NCI-H2227 (cell line): ENCODE results near the gene ZNF598.
A peak's percentile ranks its signal among the peaks of the same experiment; 100 is the strongest.
"Not testable (repeated sequence)": the region's sequence is repeated elsewhere in the genome, so short reads cannot be mapped to it uniquely, and the experiment has no call there.

Experiments used
- DNase-seq: peaks from one replicate; lab custom pipeline; 2025; ENCODE audit not compliant: unreplicated experiment; lab: John Stamatoyannopoulos, UW

Gene ZNF598

DNA sequence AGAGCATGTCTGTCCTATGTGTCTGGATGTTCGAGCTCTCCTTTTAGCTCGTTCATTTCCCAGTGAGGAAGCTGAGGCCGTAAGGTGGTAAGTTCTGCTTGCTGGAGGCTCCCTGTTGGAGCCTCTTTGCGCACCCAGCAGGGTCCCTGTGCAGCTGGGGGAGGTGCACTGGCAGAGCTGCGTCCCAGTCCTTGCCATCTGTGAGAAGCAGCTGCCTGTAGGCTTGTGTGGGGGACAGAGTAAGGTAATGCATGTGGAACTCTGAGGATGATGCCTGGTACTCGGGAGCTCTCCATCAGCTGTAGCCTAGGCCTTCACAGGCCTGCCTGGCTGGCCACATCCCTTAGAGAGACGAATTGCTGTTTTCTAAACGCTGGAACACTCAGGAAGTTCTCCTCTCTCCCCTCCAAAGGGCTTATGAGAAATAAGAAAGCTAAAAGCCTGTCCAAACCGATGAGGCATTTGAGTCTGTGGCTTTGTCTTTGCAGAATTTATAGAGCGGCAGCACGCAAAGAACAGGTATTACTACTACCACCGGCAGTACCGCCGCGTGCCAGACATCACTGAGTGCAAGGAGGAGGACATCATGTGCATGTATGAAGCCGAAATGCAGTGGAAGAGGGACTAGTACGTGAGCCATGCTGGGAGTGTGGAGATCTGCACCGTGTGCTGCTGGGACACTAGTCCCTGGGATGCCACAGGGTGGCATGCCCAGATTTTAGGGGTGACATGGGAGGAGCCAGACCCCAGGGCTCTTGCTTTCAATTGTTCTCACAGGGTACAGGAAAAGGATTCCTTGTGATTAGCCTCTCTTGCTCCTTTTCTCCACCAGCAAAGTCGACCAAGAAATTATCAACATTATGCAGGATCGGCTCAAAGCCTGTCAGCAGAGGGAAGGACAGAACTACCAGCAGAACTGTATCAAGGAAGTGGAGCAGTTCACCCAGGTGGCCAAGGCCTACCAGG is 48.7 kb downstream of the ZNF598 start:
- peak; percentile 52 for DNase-seq

DNA sequence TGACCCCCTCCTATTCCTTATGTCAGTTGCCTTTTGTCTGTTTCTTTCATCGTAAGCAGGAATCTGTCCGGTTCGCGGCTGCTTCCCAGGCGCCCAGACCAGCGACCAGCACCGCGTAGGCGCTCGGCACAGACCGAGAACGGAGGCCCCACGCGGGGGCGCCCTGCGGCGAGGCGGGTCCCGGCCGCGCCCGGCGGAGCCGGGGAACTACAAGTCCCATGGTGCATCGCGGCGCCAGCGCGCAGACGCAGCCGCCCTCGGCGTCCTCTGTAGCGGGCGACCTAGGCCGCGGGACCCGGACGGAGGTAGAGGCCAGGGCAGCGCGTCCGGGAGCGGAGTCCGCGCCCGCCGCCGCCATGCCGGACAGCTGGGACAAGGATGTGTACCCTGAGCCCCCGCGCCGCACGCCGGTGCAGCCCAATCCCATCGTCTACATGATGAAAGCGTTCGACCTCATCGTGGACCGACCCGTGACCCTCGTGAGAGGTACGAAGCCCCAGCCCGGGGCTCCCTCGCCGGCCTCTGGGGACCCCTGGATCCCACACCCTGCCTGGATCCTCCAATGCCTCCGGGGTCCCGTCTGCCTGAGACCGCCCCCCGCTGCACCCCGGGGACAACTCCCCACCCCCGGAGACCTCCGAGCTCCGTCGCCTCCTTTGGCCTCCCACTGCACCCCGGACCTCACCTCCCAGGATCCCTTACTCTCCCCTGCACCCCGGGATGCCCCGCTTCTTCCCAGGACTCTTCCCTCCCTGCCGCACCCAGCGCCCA is 50.2 kb downstream of the ZNF598 start, which contains the start of gene NDUFB10:
TSS of gene NDUFB10 (plus strand) at position 270 of the 771 bp plus-strand sequence. CDS start at position 357, 87 bp downstream.
- DNase-seq: peak; percentile 92

GRCh38 chr16:1958715-1959268 is 50.8 kb downstream of the ZNF598 start:
- no peak for DNase-seq

- DNase-seq: not testable (repeated sequence)
Measured at GRCh38 chr16:1958143-1958491, 51.5 kb downstream of the ZNF598 start.

DNA sequence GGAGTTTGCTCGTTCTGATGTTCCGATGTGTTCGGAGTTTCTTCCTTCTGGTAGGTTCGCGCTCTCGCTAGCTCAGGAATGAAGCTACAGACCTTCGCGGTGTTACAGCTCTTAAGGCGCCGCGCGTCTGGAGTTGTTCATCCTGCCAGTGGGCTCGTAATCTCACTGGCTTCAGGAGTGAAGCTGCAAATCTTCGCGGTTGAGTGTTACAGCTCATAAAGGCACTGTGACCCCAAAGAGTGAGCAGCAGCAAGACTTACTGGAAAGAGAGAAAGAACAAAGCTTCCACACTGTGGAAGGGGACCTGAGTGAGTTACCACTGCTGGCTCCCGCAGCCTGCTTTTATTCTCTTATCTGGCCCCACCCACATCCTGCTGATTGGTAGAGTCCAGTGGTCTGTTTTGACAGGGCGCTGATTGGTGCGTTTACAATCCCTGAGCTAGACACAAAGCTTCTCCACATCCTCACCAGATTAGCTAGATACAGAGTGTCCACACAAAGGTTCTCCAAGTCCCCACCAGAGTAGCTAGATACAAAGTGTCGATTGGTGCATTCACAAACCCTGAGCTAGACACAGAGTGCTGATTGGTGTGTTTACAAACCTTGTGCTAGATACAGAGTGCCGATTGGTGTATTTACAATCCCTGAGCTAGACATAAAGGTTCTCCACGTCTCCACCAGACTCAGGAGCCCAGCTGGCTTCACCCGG is 52.0 kb downstream of the ZNF598 start:
- not testable (repeated sequence) for DNase-seq

DNA sequence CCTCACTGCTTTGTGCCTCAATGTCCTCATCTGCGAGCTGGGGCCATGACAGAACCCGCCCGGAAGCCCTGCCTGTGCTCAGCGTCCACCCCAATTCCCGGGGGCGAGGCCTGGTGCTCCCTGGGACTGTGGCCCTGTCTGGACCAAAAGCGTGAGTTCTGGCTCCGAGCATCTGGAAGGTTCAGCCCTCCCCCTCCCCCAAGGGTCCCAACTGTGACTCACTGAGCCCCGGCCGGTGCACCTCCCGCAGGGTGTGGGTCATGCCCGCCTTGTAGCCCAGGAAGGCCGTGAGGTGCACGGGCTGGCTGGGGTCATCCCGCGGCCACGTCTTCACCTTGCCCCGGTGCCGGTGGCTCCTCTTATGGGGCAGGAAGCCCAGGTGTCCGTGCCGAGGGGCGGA is 55.9 kb downstream of the ZNF598 start:
- DNase-seq: no peak

- DNase-seq: no peak
Measured at GRCh38 chr16:1950559-1950958, 59.1 kb downstream of the ZNF598 start.

GRCh38 chr16:1950047-1950446 is 59.6 kb downstream of the ZNF598 start:
- DNase-seq: no peak

DNA sequence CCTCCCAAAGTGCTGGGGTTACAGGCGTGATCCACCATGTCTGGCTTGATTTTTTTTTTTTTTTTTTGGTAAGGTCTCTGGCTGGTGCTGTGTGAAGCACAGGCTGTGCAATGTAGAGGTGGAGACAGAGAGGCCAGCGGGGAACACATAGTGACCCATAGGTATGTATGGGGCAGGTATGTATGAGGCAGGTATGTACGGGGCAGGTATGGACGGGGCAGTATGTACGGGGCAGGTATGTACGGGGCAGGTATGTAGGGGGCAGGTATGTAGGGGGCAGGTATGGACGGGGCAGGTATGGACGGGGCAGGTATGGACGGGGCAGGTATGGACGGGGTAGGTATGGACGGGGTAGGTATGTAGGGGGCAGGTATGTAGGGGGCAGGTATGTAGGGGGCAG is 60.1 kb downstream of the ZNF598 start:
- no peak for DNase-seq
